ENCODE results near the gene KANTR.

The KANTR gene

DNA sequence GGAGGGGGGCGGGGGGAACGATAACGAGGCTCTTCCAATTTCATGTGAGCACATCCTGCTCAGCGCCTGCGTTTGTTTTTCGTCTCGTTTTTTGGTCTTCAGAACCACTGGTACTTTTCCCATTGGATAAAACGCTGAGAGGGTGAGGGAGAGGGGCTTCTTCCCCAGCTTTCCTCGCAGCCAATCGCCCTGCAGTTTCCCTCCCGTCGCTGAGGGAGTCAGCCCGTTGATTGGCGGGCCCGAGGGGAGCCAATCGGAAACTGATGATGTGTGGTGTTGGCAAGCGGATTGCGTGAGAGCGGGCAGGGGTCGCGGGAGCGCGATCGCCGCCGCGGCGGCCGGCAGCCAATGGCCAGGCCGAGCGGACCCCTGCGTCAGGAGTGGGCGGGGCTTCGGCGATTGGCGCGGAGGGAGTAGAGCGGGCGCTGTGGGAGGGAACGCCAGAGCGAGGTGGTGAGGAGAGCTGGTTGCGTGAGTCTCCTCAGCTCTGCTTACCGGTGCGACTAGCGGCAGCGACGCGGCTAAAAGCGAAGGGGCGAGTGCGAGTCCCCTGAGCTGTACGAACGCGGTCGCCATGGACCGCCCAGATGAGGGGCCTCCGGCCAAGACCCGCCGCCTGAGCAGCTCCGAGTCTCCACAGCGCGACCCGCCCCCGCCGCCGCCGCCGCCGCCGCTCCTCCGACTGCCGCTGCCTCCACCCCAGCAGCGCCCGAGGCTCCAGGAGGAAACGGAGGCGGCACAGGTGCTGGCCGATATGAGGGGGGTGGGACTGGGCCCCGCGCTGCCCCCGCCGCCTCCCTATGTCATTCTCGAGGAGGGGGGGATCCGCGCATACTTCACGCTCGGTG lies 11.8 kb upstream of the KANTR start, which contains the start of gene TSPYL2:
Gene TSPYL2 (plus strand): TSS at position 443 of the 848 bp plus-strand sequence. CDS start 132 bp downstream, at position 575.
- peak; percentile 81 for DNase-seq (ENCODE audit: low read depth)

DNA sequence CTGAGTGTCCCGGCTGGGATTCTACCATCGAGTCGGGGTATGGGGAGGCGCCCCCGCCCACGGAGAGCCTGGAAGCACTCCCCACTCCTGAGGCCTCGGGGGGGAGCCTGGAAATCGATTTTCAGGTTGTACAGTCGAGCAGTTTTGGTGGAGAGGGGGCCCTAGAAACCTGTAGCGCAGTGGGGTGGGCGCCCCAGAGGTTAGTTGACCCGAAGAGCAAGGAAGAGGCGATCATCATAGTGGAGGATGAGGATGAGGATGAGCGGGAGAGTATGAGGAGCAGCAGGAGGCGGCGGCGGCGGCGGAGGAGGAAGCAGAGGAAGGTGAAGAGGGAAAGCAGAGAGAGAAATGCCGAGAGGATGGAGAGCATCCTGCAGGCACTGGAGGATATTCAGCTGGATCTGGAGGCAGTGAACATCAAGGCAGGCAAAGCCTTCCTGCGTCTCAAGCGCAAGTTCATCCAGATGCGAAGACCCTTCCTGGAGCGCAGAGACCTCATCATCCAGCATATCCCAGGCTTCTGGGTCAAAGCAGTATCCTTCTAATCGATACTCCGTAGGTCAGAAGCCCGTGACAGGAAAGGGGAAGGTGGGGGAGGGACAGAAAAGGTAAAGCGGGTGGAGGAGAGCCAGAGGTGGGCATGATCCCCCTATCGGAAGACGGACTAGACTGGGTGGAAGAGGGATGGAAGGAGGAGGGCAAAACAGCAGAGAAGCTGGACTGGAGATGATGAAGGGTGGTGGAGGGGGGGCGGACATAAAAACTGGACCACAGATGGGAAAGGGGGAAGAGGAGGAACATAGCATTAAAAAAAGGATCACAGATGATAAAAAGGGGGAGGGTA lies 10.9 kb upstream of the KANTR start:
- no peak for DNase-seq (ENCODE audit: low read depth)

DNA sequence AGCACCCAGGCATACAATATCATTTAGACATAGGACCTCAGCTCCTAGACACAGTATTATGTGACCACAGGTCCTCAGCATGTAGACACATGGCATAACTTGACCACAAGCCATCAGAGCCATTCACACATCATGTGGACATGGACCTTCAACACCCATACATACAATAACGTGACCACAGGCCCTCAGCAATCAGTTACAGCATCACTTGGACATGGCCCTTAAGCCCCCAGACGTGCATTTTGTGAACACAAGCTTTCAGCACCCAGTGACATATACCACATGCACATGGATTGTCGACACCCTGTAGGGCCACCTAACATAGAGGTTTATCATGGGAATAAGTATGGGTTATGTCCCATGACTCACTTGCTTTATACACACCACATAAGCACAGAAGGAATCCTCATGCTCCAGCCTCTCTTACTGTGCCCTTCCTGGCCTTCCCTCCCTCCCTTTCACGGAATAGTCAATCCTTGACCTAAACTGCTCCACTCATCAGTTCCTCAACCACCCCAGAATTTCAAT lies 9.8 kb upstream of the KANTR start:
- no peak for DNase-seq (ENCODE audit: low read depth)

DNA sequence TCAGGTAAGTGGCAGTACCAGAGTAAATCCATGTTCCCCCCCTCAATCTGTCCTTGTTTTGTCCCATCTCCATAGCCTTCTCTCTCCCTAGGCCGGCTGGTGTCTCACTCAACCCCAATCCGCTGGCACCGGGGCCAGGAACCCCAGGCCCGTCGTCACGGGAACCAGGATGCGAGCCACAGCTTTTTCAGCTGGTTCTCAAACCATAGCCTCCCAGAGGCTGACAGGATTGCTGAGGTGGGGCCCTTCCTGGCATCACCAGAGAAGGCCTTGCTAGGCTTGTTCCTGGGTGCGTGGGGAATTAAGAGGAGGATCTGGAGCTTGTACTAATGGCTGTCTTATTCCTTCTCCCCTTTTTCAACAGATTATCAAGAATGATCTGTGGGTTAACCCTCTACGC lies 9.1 kb upstream of the KANTR start:
- no peak for DNase-seq (ENCODE audit: low read depth)

DNA sequence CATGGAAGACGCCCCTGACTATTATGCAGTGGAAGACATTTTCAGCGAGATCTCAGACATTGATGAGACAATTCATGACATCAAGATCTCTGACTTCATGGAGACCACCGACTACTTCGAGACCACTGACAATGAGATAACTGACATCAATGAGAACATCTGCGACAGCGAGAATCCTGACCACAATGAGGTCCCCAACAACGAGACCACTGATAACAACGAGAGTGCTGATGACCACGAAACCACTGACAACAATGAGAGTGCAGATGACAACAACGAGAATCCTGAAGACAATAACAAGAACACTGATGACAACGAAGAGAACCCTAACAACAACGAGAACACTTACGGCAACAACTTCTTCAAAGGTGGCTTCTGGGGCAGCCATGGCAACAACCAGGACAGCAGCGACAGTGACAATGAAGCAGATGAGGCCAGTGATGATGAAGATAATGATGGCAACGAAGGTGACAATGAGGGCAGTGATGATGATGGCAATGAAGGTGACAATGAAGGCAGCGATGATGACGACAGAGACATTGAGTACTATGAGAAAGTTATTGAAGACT lies 8.2 kb upstream of the KANTR start:
- no peak for DNase-seq (ENCODE audit: low read depth)

DNA sequence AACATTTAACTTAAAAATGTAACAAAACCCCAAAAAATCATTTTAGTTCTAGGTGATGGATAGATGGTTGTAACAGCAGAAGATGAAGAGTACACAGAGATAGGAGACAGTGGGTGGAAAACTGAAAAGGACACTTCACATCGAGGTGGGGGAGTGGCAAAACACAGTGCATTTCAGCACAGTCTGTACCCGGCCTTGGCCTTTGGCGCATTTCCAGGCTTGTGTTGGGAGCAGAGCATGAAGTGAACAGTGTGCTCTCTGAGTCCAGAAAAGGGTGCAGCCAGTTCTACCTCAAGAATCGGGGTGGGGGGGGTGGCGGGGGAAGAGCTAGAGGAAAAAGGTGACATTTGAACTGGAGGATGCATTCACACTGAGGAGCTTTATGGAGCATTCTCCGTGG lies 7.5 kb upstream of the KANTR start:
- DNase-seq (ENCODE audit: low read depth): no peak

DNA sequence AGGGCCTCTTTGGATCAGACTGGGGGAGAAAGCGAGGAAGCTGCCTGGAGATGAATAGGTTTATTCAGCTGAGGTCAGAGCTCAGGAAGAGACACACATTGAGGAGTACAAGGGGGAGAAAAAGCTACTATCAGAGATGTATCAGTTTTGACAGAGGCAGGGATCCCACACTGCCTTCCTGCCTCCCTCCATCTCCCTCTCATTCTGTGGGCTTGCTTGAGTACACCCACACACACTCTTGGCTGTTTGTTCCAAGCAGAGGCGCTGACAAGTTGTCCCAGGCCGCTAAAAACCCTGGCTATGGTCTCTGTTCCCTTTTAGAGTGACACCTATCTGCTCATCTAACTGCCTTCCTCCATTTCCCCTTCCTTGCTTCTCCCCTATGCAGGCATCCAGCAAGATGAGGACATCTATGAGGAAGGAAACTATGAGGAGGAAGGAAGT lies 6.5 kb upstream of the KANTR start:
- no peak for DNase-seq (ENCODE audit: low read depth)

DNA sequence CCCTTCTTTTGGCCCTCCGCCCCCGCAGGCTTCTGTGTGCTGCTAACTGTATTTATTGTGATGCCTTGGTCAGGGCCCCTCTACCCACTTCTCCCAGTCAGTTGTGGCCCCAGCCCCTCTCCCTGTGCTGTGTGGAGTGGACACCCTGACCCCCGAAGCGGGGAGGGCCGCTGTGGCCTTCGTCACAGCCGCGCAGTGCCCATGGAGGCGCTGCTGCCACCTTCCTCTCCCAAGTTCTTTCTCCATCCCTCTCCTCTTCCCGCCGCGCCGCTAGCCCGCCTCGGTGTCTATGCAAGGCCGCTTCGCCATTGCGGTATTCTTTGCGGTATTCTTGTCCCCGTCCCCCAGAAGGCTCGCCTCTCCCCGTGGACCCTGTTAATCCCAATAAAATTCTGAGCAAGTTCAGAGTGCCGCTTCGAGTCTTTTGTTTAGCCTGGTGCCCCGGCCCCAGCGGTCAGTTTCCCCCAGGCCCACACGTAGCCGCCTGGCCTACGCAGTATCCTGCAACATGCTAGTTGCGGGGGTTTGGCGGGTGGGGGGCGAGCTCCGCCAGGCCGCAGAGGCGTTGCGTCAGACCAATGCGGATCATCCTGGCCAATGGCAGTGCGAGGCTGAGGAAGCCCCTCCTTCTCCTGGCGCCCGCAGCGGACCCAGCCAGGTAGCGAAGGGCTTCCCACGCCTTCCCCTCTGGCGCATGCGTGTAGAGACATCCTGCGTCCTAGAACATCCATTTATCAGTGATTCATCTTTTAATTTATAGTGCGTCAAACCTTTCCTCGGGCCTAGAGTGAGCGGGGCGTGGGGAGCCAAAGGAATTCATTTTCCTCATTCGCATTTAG lies 5.6 kb upstream of the KANTR start:
- peak; percentile 65 for DNase-seq (ENCODE audit: low read depth)

DNA sequence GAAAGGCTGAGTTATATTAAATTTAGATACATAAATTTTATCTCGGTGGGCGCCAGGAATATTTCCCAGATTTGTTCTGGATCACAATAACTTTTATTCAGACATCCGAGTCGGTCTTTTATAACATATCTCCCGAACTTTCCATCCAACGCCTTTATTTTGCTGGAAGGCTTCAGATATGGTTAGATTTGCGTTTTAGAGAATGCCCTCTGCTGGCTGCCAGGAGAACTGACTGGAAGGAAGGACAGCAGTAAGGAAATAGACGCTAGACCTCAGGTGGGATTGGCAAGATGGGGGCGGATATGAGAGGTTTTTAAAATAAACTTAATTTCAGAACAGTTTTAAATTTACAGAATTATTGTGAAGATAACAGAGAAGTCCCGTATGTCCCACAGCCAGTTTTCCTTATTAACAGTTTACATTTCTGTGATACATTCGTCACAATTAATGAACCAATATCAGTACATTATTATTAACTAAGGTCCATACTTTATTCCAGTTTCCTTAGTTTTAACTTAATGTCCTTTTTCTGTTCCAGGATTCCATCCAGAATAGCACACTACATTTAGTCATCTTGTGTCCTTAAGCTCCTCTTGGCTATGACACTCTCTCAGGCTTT lies 4.6 kb upstream of the KANTR start:
- no peak for DNase-seq (ENCODE audit: low read depth)

DNA sequence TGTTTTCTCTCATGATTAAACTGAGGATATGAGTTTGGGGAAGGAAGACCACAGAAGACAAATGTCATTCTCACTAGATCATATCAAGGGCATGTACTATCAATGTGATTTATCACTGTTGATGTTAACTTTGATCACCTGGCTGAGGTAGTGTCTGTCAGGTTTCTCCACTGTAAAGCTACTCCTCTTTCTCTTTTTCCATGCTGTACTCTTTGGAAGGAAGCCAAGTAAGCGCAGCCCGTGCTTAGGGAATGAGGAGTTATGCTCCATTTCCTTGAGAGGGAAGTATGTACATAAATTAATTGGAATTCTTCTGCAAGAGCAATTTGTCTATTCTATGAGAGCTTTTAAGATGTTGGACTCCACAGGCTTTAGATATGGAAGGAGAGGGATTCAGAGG lies 4.0 kb upstream of the KANTR start:
- no peak for DNase-seq (ENCODE audit: low read depth)

DNA sequence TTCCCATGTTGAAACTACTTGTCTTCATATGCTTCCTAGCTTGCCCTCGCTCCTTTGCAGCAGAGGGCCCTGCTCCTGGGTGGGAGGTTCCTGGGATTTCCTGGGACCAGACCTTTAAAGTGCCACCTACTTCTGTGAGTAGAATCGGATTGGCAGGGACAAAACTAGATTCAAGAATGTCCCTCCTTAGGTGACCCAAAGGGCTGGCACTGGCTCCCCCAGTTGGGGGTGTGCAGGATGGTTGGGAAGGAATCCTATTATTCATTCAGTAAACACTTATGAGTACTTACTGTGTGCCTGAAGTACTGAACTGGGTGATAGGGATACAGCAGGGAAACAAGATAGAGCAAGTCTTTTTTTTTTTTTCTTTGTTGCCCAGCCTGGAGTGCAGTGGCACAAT lies 2.6 kb upstream of the KANTR start:
- DNase-seq (ENCODE audit: low read depth): no peak

DNA sequence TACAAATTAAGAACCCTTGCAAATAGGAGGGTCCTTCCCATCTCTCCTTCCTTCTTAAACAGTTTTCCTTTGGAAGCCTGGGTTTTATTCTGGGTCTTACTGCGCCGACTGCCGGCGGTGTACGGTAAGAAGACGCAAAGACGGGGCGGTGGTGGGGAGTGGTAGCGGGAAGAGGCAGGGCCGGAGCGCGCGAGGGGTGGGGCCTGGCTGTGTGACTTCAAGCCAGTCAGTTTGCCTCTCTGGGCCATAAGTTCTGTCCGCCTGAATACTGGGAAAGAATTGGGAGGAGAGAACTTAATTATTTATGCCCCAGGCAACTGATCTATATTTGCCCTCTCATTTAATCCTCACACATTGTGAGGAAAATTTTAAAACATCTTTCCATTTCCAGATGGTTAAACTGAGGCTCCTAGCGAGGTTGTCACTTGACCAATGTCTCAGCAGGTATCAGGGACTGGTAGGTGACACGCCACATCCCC lies 726 bp upstream of the KANTR start:
- peak; percentile 57 for DNase-seq (ENCODE audit: low read depth)

DNA sequence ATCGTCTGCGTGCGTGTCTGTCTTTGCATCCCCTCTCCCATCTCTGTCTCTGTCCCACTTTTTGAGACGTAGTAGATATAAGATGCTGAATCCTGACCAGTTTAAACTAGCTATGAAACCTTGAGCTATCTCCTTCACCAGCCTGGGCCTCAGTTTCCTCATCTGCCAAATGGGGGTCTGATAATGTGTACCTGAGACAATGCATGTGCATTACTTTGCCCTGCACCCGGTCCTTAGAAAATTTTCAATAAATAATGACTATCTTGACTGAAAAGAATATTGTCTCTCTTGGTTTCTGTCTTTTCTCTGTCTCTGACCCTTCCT lies 602 bp downstream of the KANTR start:
- no peak for DNase-seq (ENCODE audit: low read depth)

DNA sequence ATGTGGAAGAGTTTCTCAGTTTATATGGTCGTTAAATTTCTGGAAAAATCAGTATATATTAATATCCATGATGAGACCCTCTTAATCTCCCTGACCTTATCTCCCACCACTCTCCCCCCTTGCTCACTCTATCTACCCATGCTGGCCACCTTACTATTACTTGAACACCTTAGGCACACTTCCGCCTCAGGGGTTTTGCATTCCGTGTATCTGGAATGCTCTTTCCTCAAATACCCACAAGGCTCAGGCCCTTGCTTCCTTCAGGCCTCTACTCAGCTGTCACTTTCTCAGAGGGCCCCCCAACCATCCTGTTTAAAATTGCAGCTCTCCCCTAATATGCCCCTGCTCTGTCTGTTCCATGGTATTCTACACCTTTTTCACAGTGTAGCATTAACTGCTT lies 1.9 kb downstream of the KANTR start:
- no peak for DNase-seq (ENCODE audit: low read depth)

DNA sequence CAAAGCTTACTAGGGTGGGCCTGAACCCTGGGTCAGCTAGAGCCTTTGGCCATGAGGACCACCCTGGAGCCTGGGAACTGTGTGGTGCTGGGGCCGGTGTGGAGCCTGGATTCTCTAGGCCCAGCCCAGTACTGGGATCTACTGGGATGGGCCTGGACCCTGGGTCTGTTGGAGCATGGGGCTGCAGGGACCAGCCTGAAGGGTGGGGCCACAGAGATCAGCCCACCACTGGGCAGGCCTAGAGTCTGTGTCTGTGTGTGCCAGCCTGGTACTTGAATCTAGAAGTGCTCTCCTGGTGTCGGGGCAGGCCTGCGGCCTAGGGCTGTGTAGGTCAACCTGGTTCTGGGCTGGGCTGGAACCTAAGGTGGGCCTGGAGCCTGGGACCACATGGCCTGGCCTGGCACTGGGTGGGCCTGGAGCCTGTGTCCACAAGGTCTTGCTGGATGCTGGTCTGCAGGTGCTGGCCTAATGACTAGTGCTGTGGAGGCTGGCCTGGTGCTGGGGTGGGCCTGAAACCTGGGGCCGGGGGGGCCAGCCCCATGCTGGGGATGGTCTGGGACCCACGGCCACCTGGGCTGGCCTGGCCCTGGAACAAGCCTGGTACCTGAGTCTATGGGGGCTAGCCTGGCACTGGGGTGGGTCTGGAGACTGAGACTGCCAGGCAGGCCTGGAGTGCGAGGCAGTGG lies 21.1 kb downstream of the KANTR start:
- DNase-seq (ENCODE audit: low read depth): no peak

DNA sequence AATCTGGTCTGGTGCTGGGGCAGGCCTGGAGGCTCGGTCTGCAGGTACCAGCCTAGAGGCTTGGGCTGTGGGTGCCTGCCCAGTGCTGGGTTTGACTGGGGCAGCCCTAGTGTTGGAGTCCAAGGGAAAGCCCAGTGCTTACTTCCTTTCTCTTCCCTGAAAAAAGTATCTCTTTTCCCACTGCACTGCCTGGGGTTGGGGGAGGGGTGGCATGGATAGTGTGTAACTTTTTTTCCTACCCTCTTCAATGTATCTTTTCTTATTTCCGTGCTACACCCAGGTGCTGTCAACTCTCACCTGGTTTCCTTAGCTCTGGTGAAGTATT lies 21.6 kb downstream of the KANTR start:
- DNase-seq (ENCODE audit: low read depth): no peak

DNA sequence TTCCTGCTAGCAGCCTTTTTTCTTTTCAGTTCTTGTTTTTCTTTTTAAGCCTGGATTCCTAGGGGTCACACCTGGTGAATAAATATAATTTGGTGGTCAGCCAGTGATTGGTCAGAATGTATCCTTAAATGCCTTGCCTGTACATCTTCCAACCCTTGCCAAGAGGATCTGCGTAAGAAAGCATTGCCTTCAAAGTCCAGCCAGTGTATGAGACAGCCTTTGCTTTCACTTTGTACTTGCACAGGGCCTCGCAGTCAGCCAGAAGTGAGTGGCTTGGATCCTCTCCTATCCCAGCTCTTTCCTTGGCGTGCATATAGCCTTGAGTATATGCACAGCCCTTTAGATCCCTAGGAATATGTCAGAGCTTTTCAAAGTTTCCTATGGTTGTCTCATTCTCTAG lies 22.2 kb downstream of the KANTR start:
- DNase-seq (ENCODE audit: low read depth): no peak

DNA sequence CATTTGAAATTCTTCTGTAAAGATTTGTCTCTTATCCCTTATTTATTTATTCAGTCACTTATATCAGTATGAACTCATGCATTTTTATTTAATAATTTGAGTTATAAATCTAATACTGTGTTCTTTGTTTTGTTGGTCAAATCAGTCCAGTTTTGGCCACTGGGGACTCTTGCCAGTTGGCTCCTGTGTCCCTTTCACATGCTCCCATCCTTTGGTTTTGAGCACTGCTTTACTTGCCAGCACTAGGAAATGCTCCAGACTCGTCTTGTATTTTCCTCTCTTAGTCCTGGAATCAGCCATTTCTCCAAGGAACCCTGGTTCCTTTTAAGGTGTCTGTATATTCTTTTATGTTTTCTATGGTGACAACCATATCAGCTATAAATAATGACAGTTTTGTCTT lies 28.1 kb downstream of the KANTR start:
- DNase-seq (ENCODE audit: low read depth): no peak

DNA sequence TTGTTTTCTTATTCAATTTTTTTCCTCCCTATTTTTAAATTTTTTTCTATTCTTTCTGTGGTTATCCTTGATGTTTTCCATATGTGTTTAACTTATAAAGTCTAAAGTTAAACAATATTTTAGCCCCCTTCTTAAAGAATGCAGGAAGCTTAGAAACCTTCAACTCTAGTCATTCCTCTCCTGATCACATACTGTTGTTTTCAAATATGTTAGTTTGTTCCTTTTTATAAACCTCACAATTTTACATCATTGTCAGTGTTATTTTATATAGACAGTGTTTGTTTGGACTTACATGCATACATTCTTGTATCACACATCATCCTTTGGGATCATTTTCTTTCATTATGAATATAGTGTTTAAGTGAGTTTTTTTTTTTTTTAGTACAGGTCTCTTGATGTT lies 31.6 kb downstream of the KANTR start:
- no peak for DNase-seq (ENCODE audit: low read depth)

DNA sequence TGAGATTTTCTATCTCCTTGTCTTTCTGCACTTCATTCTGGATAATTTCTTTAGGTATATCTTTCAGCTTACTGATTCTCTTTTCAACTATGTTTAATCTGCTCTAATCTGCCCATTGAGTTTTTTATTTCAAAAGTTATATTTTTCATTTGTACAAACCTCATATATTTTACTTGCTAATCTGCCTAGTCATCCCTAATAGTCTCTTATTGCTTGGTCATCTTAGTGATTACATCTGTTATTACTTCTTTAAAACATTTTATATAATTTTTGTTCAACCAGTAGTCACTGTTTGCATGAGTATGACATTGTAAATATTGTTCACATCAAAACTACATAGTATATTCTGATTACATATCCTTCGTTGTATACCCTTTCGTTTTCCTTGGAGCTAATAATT lies 32.4 kb downstream of the KANTR start:
- no peak for DNase-seq (ENCODE audit: low read depth)
